AG08396 (cell line): ENCODE data around the gene CHERP.

Experiments
- DNase-seq: peaks from one replicate; pipeline ENCODE4 v3.0.0; 2012; ENCODE audit warnings: low spot score, mixed read lengths

The CHERP gene

GRCh38 chr19:16542045-16542909, at the start of gene CHERP:
Gene CHERP (minus strand): TSS chr19:16542437. CDS start chr19:16542378, 59 bp downstream.
- DNase-seq = peak; percentile 99

GRCh38 chr19:16590876-16591802, 48.9 kb upstream of the CHERP start:
- no peak for DNase-seq

DNA sequence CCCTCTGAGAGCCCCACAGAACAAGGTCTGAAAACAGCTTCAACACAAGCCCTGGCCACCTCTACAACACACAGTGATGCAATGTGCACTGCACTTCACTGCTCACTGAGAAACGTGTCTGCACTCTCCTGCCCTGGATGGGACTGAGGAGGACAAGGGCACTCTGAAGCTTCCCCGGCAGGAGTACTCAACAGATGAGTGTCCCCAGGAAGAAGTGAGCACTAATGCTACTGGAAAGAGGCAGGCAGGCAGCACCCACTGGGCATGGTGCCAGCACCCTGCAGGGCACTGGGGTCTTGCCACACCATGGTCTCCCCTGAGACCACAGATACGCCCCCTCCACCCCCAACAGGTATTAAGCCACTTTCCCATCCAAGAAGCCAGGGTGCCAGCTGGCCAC, 47.7 kb upstream of the CHERP start:
- DNase-seq = no peak

- no peak for DNase-seq
Measured at GRCh38 chr19:16588824-16589577, 46.8 kb upstream of the CHERP start.

DNA sequence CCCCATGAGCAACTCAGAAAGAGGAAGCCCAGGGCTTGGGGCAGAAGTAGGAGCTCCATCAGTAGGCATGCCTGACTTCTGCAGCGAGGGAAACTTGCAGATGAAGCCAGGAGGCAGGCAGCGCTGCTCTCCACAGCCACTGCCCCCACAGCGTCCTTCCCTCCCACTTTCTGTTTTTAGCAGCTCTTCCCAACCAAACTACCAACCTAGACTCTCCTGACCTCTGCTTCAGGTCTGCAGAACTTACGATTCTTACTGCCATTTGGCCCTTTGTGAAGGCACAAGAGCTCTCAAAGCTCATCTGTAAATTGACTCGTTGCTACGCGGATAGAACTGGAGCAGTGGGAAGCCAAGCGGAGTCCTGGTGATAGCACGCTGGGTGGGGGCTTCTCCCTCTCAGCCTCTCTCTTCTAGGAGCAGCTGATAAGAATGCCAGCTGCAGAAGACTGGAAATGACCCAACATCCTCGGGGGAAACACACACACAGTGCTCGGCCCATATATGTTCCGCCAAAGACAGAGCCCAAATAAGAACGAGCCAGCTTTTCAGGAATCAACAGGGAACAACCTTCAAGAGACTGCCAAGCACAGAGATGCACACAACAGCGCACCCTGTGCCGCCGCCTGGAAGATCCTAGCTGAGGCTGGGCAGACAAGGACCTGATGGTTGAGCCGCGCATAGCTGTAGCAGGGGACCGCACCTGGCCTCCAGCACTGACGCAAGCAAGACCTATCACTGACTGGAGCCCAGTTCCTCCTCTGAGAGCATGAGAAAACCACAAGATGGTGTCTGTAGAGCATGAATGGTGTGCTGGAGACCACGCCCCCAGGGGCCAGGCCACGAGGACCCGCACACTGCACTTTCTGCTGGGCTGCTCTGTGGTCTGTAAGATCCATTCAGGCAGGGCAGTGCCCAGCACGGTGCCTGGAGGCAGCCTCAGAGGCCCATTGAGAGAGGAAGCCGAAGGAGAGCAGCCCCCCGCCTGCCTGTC, 45.9 kb upstream of the CHERP start:
- no peak for DNase-seq

- DNase-seq = no peak
Measured at GRCh38 chr19:16586991-16587832, 45.0 kb upstream of the CHERP start.

DNA sequence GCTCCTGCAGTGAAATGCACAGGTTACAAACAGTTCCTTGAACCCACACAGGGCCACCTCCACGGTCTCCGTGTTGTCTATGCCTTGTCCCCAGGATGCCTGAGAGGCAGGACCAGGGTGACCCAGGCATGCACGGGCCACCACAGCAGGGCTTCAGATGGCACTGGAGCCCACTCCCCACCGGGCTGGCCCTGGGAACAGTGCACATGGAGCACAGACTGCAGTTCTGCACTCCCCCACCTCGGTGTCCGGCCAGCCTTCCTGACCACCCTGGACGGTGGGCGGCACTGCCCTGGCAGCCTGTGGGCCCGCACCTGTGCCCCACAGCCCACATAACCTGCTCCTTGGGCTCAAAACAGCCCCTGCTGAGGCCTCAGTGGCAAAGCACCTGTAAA, 44.2 kb upstream of the CHERP start:
- DNase-seq = no peak

DNA sequence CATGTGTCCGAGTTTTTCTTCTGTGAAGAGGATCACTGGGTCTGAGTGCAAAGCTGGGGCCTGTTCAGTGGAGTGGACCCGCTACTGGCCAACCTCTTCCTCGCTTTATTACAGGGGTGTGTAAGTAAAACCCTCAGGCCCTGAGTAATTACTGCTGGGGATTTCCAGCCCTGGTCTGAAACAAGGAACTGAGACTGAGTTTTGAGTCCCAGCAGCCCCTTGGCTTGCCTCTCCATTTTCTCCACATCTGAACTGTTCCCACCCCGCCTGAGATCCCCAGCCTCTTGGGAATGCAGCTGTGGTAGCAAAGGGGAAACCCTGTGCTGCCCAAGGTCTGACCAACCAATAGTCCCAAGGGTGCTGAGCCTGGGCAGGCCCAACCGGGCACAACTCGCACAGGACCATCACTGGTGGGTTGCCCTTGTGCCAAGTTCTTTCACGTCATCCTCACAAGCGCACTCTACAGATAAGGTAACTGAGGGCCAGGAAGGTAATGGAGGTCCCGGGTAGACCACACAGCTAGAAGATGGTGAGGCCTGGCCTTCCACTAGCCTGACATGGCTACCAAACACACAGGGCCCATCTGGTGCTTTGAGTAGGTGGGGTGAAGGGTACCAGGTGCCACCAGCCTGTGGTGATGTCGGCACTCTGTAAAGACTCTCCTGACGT, 43.7 kb upstream of the CHERP start:
- DNase-seq = no peak

GRCh38 chr19:16585094-16585801, 43.0 kb upstream of the CHERP start:
- DNase-seq = no peak

GRCh38 chr19:16584248-16585093, 42.2 kb upstream of the CHERP start:
- DNase-seq = peak; percentile 83

DNA sequence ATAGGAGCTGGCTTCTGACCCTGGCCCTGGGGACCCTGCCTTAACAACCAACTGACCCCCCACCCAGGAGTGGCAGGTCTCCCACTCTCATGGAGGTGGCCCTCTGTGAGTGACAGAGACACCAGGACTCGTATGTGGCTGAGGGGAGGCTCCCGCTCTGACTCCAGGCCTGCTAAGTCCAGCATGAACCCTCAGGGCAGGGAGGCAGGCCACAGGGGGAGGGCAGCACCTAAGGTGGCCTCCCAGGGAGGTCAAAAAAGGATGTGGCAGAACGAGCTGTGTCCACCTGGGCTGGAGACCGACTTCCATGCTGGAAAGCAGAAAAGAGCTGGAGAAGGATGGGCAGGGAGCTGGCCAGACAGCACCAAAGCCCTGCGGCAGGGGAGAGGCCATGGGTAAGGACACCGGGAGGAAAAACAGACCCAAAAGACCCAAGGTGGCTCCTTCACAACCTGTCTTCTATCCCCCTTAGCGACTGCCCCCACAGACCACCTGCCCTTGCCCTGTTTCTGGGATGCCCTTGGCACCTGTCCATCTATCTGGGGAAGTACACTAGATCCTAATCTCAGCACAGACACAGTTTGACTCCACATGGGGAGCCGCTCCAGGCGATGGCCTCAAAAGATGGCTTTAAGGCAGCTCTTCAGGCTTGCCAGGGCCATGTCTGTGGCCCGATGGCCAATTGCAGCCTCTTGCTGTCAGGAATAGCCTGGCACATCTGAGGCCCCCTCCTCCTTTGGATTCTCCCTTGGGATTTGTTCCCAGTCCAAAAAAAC, 40.4 kb upstream of the CHERP start:
- no peak for DNase-seq

DNA sequence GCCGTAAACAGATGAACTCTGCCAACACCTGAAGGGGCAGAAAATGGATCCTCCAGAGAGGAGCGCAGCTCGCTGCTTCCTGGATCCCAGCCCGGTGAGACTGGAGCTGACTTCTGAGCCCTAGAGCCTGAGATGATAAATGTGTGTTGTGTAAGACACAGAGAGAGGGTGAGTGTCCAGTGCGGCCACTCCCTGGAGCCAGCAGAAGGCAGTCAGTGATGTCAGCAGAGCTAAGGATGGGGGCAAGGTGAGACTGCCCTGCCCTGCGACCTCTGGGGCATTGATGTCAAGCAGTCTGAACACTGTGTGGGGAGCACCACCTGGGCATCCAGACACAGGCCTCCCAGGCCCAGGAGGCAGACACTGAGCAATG, 39.7 kb upstream of the CHERP start:
- DNase-seq = no peak

- no peak for DNase-seq
Measured at GRCh38 chr19:16581145-16581970, 39.1 kb upstream of the CHERP start.

- DNase-seq = no peak
Measured at GRCh38 chr19:16579381-16579780, 37.1 kb upstream of the CHERP start.

DNA sequence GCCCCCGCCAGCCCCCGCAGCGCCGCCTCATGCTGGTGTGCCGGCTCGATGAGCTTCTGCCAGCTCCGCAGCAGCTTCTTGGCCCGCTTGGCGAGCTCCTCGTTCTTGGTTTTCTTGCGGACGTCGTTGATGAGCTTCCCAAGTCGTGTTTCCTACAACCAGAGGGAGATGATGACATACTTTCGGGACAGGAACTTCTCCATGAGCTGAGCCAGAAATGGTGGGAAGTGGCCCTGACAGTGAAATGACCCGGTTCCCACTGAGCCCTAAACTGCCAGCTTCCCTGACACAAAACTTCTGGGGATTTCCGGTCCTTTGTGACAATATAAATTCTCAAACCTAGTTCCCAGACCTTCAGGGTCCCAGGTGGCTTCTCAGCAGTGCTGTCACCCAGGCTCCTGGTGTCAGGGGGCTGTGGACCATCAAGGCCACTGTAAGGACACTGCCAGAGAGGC, 35.3 kb upstream of the CHERP start:
- no peak for DNase-seq
